HCT116 (cell line): Measurements from ENCODE around the gene SLC7A5. TPM values are rescaled to one million over a fixed set of nuclear protein-coding genes. Genes with fewer than 3 reads are reported as not detected.

Experiments used
- ATAC-seq: fragments of 200-7000 bp; cut with Tn5 transposase; 2 replicates; pipeline ENCODE4 v1.9.1; 2020; ENCODE audit warnings: mild to moderate bottlenecking, moderate library complexity
- BruUV-seq: library from RNA; stranded (reverse); fragments of 400-500 nt; replicated peaks from 2 replicates; lab custom pipeline; 2021; lab: Mats Ljungman, UMichigan
- CTCF ChIA-PET: fragments of 300-600 bp; sonication (Branson Sonifier 250); formaldehyde crosslinking; loops from one replicate; lab custom pipeline; 2021; ENCODE audit warnings: antibody characterized with exemption; lab: Charles Lee
- POLR2A ChIA-PET: fragments of 300-600, 350-600 bp; sonication (Branson Sonifier 250); formaldehyde crosslinking; loops from one replicate; lab custom pipeline; 2021; ENCODE audit warnings: antibody characterized with exemption; lab: Charles Lee
- RAD21 ChIA-PET, 2 experiments: fragments of 300-600 bp; sonication (Branson Sonifier 250); formaldehyde crosslinking; loops; one replicate each; lab custom pipeline; 2023; ENCODE audit warnings: low total read pairs in 2 of 2; ENCODE audit not compliant: uncharacterized antibody in 2 of 2, unreplicated experiment in 2 of 2, low non-redundant PET in 1 of 2; lab: Charles Lee
- DNase-seq: peaks from one replicate; pipeline ENCODE4 v3.0.0-alpha.2; 2010; ENCODE audit warnings: low read depth, low spot score
- H2AFZ ChIP-seq: fragments of 200-600 bp; shearing (Covaris generic), sonication (generic); 2 replicates; pipeline ENCODE4 v1.6.1; 2017; ENCODE audit warnings: low read depth, mixed run types, mixed read lengths, antibody characterized with exemption, low read length; ENCODE audit not compliant: poor library complexity, severe bottlenecking
- H3K27ac ChIP-seq: 2 replicates; pipeline ENCODE4 v1.5.1; 2012; ENCODE audit warnings: low read depth, low read length
- H3K27me3 ChIP-seq: fragments of 200-600 bp; sonication (generic); 2 replicates; pipeline ENCODE4 v1.6.1; 2016; ENCODE audit warnings: mixed run types, low read length, mixed read lengths; ENCODE audit not compliant: insufficient read depth
- H3K36me3 ChIP-seq, 2 experiments: fragments of 200-500 bp in 1 of 2; fragments of 200-600 bp in 1 of 2; sonication (Bioruptor generic) in 1 of 2; sonication (generic) in 1 of 2; 2 replicates each; pipeline versions ENCODE4 v1.5.1 to v1.6.1; 2014 to 2016; ENCODE audit warnings: low read length in 2 of 2, inconsistent platforms in 1 of 2, mixed read lengths in 1 of 2, mixed run types in 1 of 2; ENCODE audit not compliant: insufficient read depth in 2 of 2, control insufficient read depth in 1 of 2
- H3K4me1 ChIP-seq, 2 experiments: fragments of 200-600 bp in 1 of 2; sonication (generic) in 1 of 2; 2 replicates each; pipeline versions ENCODE4 v1.5.1 to v1.6.1; 2012 to 2017; ENCODE audit warnings: low read length in 2 of 2, inconsistent platforms in 1 of 2, mild to moderate bottlenecking in 1 of 2, mixed read lengths in 1 of 2, mixed run types in 1 of 2, moderate library complexity in 1 of 2; ENCODE audit not compliant: insufficient read depth in 2 of 2, control insufficient read depth in 1 of 2
- H3K4me2 ChIP-seq: fragments of 200-600 bp; sonication (generic); 2 replicates; pipeline ENCODE4 v1.6.1; 2017; ENCODE audit warnings: mixed run types, low read length, mixed read lengths
- H3K4me3 ChIP-seq, 2 experiments: fragments of 200-600 bp in 1 of 2; sonication (generic) in 1 of 2; replicated peaks in 1 of 2; 2 replicates each; pipeline ENCODE4 v1.5.1; 2011 to 2016; ENCODE audit warnings: low read length in 2 of 2, control low read depth in 1 of 2, low read depth in 1 of 2, mild to moderate bottlenecking in 1 of 2, mixed read lengths in 1 of 2, mixed run types in 1 of 2
- H3K79me2 ChIP-seq: fragments of 200-600 bp; sonication (generic); 2 replicates; pipeline ENCODE4 v1.6.1; 2017; ENCODE audit warnings: mild to moderate bottlenecking, mixed run types, low read length, moderate library complexity, mixed read lengths; ENCODE audit not compliant: insufficient read depth
- H3K9ac ChIP-seq: fragments of 200-600 bp; sonication (generic); 2 replicates; pipeline ENCODE4 v1.6.1; 2016; ENCODE audit warnings: low read length, mixed read lengths
- H3K9me2 ChIP-seq: fragments of 200-600 bp; sonication (generic), shearing (Covaris generic); 2 replicates; pipeline ENCODE4 v1.6.1; 2017; ENCODE audit warnings: mixed run types, mild to moderate bottlenecking, moderate library complexity; ENCODE audit not compliant: insufficient read depth
- H3K9me3 ChIP-seq, 2 experiments: fragments of 200-500 bp in 1 of 2; fragments of 200-600 bp in 1 of 2; sonication (Bioruptor generic) in 1 of 2; sonication (generic) in 1 of 2; 2 replicates each; pipeline ENCODE4 v1.6.1; 2014 to 2017; ENCODE audit warnings: low read length in 2 of 2, mixed read lengths in 2 of 2, inconsistent platforms in 1 of 2, low read depth in 1 of 2, mild to moderate bottlenecking in 1 of 2, mixed run types in 1 of 2, moderate library complexity in 1 of 2; ENCODE audit not compliant: control insufficient read depth in 1 of 2, insufficient read depth in 1 of 2
- H4K20me1 ChIP-seq: fragments of 200-600 bp; sonication (generic), shearing (Covaris generic); 2 replicates; pipeline ENCODE4 v1.6.1; 2017; ENCODE audit warnings: mixed run types, mild to moderate bottlenecking, moderate library complexity; ENCODE audit not compliant: insufficient read depth
- CBX3 ChIP-seq: IDR thresholded peaks from 2 replicates; pipeline ENCODE4 v1.6.1; 2012; ENCODE audit warnings: low read depth
- CEBPB ChIP-seq: IDR thresholded peaks from 2 replicates; pipeline ENCODE4 v1.6.1; 2012; ENCODE audit warnings: low read depth
- EZH2 ChIP-seq: fragments of 200-600 bp; sonication (generic); IDR thresholded peaks from 2 replicates; pipeline ENCODE4 v1.6.1; 2017; ENCODE audit warnings: antibody characterized with exemption, mixed run types
- EZH2phosphoT487 ChIP-seq: fragments of 200-600 bp; IDR thresholded peaks from 2 replicates; pipeline ENCODE4 v1.6.1; 2018; ENCODE audit warnings: antibody characterized with exemption, borderline replicate concordance
- FOSL1 ChIP-seq: IDR thresholded peaks from 2 replicates; pipeline ENCODE4 v1.6.1; 2012; ENCODE audit warnings: low read depth
- POLR2A ChIP-seq: IDR thresholded peaks from 2 replicates; pipeline ENCODE4 v1.7.0; 2011; ENCODE audit warnings: borderline replicate concordance; ENCODE audit not compliant: insufficient read depth, insufficient read length; ENCODE audit errors: extremely low read depth
- SIN3A ChIP-seq: IDR thresholded peaks from 2 replicates; pipeline ENCODE4 v1.6.1; 2012; ENCODE audit warnings: low read depth
- SP1 ChIP-seq: IDR thresholded peaks from 2 replicates; pipeline ENCODE4 v1.6.1; 2012; ENCODE audit warnings: low read depth
- SRF ChIP-seq: IDR thresholded peaks from 2 replicates; pipeline ENCODE4 v1.6.1; 2012; ENCODE audit warnings: low read depth
- TCF7L2 ChIP-seq: IDR thresholded peaks from 2 replicates; pipeline ENCODE4 v1.7.0; 2011; ENCODE audit warnings: borderline replicate concordance, inconsistent platforms; ENCODE audit not compliant: insufficient read depth, insufficient read length; ENCODE audit errors: extremely low read depth
- YY1 ChIP-seq: IDR thresholded peaks from 2 replicates; pipeline ENCODE4 v1.6.1; 2011; ENCODE audit warnings: low read length, low read depth, moderate library complexity, mild to moderate bottlenecking; ENCODE audit not compliant: insufficient replicate concordance; ENCODE audit errors: extremely low read depth
- ZFX ChIP-seq: fragments of 450-650 bp; IDR thresholded peaks from 2 replicates; pipeline ENCODE4 v1.6.1; 2017
- intact Hi-C: fragments of 100-400 bp; cut with micrococcal nuclease; formaldehyde crosslinking; loops from 2 replicates; pipeline ENCODE4 v1.10.0; 2022
- total RNA-seq: library from RNA; stranded (reverse); gene quantifications from one replicate; pipeline ENCODE4 v1.2.1, GENCODE V29; 2021; ENCODE audit not compliant: unreplicated experiment
- TF ChIP-seq, protein P1 (sequence below): IDR thresholded peaks from 2 replicates; pipeline ENCODE4 v1.6.1; 2012
- TF ChIP-seq, protein P2 (sequence below): IDR thresholded peaks from 2 replicates; pipeline ENCODE4 v1.6.1; 2012
- TF ChIP-seq, protein P3 (sequence below): IDR thresholded peaks from 2 replicates; pipeline ENCODE4 v1.6.1; 2011; ENCODE audit warnings: mild to moderate bottlenecking, low read length, moderate library complexity; ENCODE audit not compliant: insufficient replicate concordance; ENCODE audit errors: extremely low read depth

The SLC7A5 gene
- total RNA-seq, 1 experiment from 2014 or later = 482 TPM

GRCh38 chr16:87782033-87782432 lies 87.3 kb downstream of the SLC7A5 start:
- H3K4me3 ChIP-seq = no peak overlapping the region
- peaks cover 14 to 45% of the 10 kb centered on the region in 2 experiments; a peak in 3 of 4 replicates for H3K4me1 ChIP-seq
- H3K9ac ChIP-seq = no peak overlapping the region
- ChIA-PET RAD21 (interaction anchor here in 1 of 2 experiments (1.8 kb wide), 1 partner anchor 89 kb away, joined by 14 read pairs; no protein-coding TSS in a partner anchor), POLR2A (interaction anchor here (2.2 to 4.0 kb wide), 2 partner anchors 24 to 88 kb away, joined by 17 to 113 read pairs; partner anchors contain the start of gene SLC7A5)
- no peaks in the 10 kb centered on the region for H3K36me3 ChIP-seq
- no peaks in the 10 kb centered on the region for H3K9me2 ChIP-seq
- intact Hi-C loops = no loop called here
- H3K9me3 ChIP-seq = no peaks in the 10 kb centered on the region
- no peak for ATAC-seq
- no peak overlapping the region for H3K4me2 ChIP-seq
- H3K27ac ChIP-seq = no peak overlapping the region
- no TSS peak for BruUV-seq
- H2AFZ ChIP-seq = no peak overlapping the region
- no peak for TF ChIP-seq EZH2phosphoT487
- TF ChIP-seq CBX3 = no peak
- no peak for TF ChIP-seq POLR2A
- no peak for TF ChIP-seq YY1
- TF ChIP-seq FOSL1 = no peak
- TF ChIP-seq, all 23 proteins: peak for 0
- no peak for DNase-seq
- CTCF ChIA-PET = interaction anchor here (3.7 to 5.2 kb wide), 2 partner anchors 68 to 88 kb away, joined by 27 to 257 read pairs; partner anchors contain the start of gene SLC7A5
- Histone ChIP-seq H4K20me1 (no peaks in the 10 kb centered on the region), H3K79me2 (no peaks in the 10 kb centered on the region), H3K27me3 (no peaks in the 10 kb centered on the region)

GRCh38 chr16:87780385-87780989 lies 88.8 kb downstream of the SLC7A5 start:
- Histone ChIP-seq H3K4me1 (peaks cover 14 to 48% of the 10 kb centered on the region in 2 experiments; a peak in 3 of 4 replicates), H2AFZ (peak overlapping the region; percentile 36), H3K4me2 (peak overlapping the region; percentile 25), H3K27me3 (no peaks in the 10 kb centered on the region), H3K9ac (no peak overlapping the region), H4K20me1 (no peaks in the 10 kb centered on the region), H3K9me2 (no peaks in the 10 kb centered on the region), H3K4me3 (no peak overlapping the region), H3K36me3 (no peaks in the 10 kb centered on the region), H3K27ac (no peak overlapping the region; the same call in 1 of the 2 replicates), H3K79me2 (no peaks in the 10 kb centered on the region), H3K9me3 (no peaks in the 10 kb centered on the region)
- TF ChIP-seq SP1 (no peak), POLR2A (no peak), SIN3A (no peak), EZH2 (no peak), TCF7L2 (no peak), ZFX (no peak), YY1 (no peak), CEBPB (no peak), SRF (no peak)
- TF ChIP-seq, protein P1, sequence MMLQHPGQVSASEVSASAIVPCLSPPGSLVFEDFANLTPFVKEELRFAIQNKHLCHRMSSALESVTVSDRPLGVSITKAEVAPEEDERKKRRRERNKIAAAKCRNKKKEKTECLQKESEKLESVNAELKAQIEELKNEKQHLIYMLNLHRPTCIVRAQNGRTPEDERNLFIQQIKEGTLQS = no peak
- TF ChIP-seq, protein P2, sequence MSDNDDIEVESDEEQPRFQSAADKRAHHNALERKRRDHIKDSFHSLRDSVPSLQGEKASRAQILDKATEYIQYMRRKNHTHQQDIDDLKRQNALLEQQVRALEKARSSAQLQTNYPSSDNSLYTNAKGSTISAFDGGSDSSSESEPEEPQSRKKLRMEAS = no peak
- TF ChIP-seq, protein P3, sequence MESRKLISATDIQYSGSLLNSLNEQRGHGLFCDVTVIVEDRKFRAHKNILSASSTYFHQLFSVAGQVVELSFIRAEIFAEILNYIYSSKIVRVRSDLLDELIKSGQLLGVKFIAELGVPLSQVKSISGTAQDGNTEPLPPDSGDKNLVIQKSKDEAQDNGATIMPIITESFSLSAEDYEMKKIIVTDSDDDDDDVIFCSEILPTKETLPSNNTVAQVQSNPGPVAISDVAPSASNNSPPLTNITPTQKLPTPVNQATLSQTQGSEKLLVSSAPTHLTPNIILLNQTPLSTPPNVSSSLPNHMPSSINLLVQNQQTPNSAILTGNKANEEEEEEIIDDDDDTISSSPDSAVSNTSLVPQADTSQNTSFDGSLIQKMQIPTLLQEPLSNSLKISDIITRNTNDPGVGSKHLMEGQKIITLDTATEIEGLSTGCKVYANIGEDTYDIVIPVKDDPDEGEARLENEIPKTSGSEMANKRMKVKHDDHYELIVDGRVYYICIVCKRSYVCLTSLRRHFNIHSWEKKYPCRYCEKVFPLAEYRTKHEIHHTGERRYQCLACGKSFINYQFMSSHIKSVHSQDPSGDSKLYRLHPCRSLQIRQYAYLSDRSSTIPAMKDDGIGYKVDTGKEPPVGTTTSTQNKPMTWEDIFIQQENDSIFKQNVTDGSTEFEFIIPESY = no peak
- ATAC-seq (no peak), DNase-seq (no peak)
- CTCF ChIA-PET = interaction anchor here (1.1 to 5.2 kb wide), 7 partner anchors 11 to 657 kb away, joined by 3 to 257 read pairs (median 13); partner anchors contain the start of genes KLHDC4 and SLC7A5
- intact Hi-C loops = no loop called here
- POLR2A ChIA-PET = interaction anchor here (1.0 to 4.0 kb wide), 5 partner anchors 11 to 90 kb away, joined by 3 to 113 read pairs (median 17); partner anchors contain the start of gene SLC7A5
- RAD21 ChIA-PET = interaction anchor here (0.5 to 3.0 kb wide), 5 partner anchors 70 to 95 kb away, joined by 3 to 47 read pairs (median 5); partner anchors contain the start of gene SLC7A5 (in 1 of the 2)
- BruUV-seq = no TSS peak
